Trophoblast cell (in vitro differentiated cells and primary cell): Measurements from ENCODE around the gene FOXI2.

Source experiments
- DNase-seq, 2 donors: peaks; one replicate each; pipeline ENCODE4 v3.0.0-alpha.2; 2016
- H2AFZ ChIP-seq: 2 replicates; pipeline ENCODE4 v1.6.1; 2013; ENCODE audit warnings: low read length, moderate library complexity, mild to moderate bottlenecking; ENCODE audit not compliant: insufficient read depth, poor library complexity
- H2AK5ac ChIP-seq: 2 replicates; pipeline ENCODE4 v1.6.1; 2013; ENCODE audit warnings: mild to moderate bottlenecking, low read length
- H2BK120ac ChIP-seq: 2 replicates; pipeline ENCODE4 v1.6.1; 2013; ENCODE audit warnings: low read length, mild to moderate bottlenecking, moderate library complexity; ENCODE audit not compliant: insufficient read depth, poor library complexity
- H2BK12ac ChIP-seq: 2 replicates; pipeline ENCODE4 v1.6.1; 2013; ENCODE audit warnings: mild to moderate bottlenecking, low read length, moderate library complexity
- H2BK5ac ChIP-seq: 2 replicates; pipeline ENCODE4 v1.6.1; 2013; ENCODE audit warnings: low read length, low read depth, moderate library complexity, mild to moderate bottlenecking; ENCODE audit not compliant: poor library complexity
- H3K14ac ChIP-seq: 2 replicates; pipeline ENCODE4 v1.6.1; 2013; ENCODE audit warnings: mild to moderate bottlenecking, low read length
- H3K18ac ChIP-seq: 2 replicates; pipeline ENCODE4 v1.6.1; 2013; ENCODE audit warnings: mild to moderate bottlenecking, low read length
- H3K23ac ChIP-seq: 2 replicates; pipeline ENCODE4 v1.6.1; 2013; ENCODE audit warnings: low read length
- H3K27ac ChIP-seq: 2 replicates; pipeline ENCODE4 v1.5.1; 2013; ENCODE audit warnings: low read depth, mild to moderate bottlenecking, inconsistent platforms, low read length, moderate library complexity
- H3K27me3 ChIP-seq: 2 replicates; pipeline ENCODE4 v1.6.1; 2013; ENCODE audit warnings: inconsistent platforms, mild to moderate bottlenecking, low read length, moderate library complexity; ENCODE audit not compliant: insufficient read depth
- H3K36me3 ChIP-seq, 2 experiments: 1 replicate in 1 of 2; 2 replicates in 1 of 2; pipeline ENCODE4 v1.6.1; 2013; ENCODE audit warnings: low read length in 2 of 2, mild to moderate bottlenecking in 2 of 2, moderate library complexity in 1 of 2; ENCODE audit not compliant: insufficient read depth in 2 of 2, control insufficient read depth in 1 of 2
- H3K4ac ChIP-seq: 2 replicates; pipeline ENCODE4 v1.6.1; 2013; ENCODE audit warnings: low read depth, mild to moderate bottlenecking, low read length, moderate library complexity
- H3K4me1 ChIP-seq, 2 experiments: 1 replicate in 1 of 2; 2 replicates in 1 of 2; pipeline ENCODE4 v1.6.1; 2013; ENCODE audit warnings: low read length in 2 of 2, mild to moderate bottlenecking in 2 of 2, moderate library complexity in 1 of 2; ENCODE audit not compliant: insufficient read depth in 2 of 2, control insufficient read depth in 1 of 2
- H3K4me2 ChIP-seq: 2 replicates; pipeline ENCODE4 v1.6.1; 2013; ENCODE audit warnings: inconsistent platforms, mild to moderate bottlenecking, low read length, moderate library complexity
- H3K4me3 ChIP-seq: 2 replicates; pipeline ENCODE4 v1.5.1; 2013; ENCODE audit warnings: mild to moderate bottlenecking, low read depth, low read length, inconsistent platforms
- H3K79me1 ChIP-seq: one replicate; pipeline ENCODE4 v1.6.1; 2013; ENCODE audit warnings: low read length
- H3K79me2 ChIP-seq: 2 replicates; pipeline ENCODE4 v1.6.1; 2013; ENCODE audit warnings: low read length, mild to moderate bottlenecking; ENCODE audit not compliant: control insufficient read depth, insufficient read depth, poor library complexity
- H3K9ac ChIP-seq: 2 replicates; pipeline ENCODE4 v1.6.1; 2013; ENCODE audit warnings: mild to moderate bottlenecking, low read length
- H3K9me3 ChIP-seq: 2 replicates; pipeline ENCODE4 v1.6.1; 2013; ENCODE audit warnings: low read depth, mild to moderate bottlenecking, control low read depth, inconsistent platforms, low read length; ENCODE audit not compliant: insufficient read depth
- H4K12ac ChIP-seq: 2 replicates; pipeline ENCODE4 v1.6.1; 2013; ENCODE audit warnings: low read depth, mild to moderate bottlenecking, low read length, moderate library complexity
- H4K8ac ChIP-seq: 2 replicates; pipeline ENCODE4 v1.6.1; 2013; ENCODE audit warnings: low read depth, mild to moderate bottlenecking, low read length, moderate library complexity
- H4K91ac ChIP-seq: one replicate; pipeline ENCODE4 v1.6.1; 2013; ENCODE audit warnings: low read depth, mild to moderate bottlenecking, low read length, moderate library complexity
- WGBS: extraction: QIAGEN DNeasy Blood & Tissue Kit; methylation state at CpG from one replicate; pipeline ENCODE4 v1.1.7; 2013; ENCODE audit warnings: missing lambda C conversion rate; ENCODE audit not compliant: insufficient read length, insufficient coverage; ENCODE audit errors: extremely low coverage; 5-methylcytosine and 5-hydroxymethylcytosine counted together

Gene FOXI2

DNA sequence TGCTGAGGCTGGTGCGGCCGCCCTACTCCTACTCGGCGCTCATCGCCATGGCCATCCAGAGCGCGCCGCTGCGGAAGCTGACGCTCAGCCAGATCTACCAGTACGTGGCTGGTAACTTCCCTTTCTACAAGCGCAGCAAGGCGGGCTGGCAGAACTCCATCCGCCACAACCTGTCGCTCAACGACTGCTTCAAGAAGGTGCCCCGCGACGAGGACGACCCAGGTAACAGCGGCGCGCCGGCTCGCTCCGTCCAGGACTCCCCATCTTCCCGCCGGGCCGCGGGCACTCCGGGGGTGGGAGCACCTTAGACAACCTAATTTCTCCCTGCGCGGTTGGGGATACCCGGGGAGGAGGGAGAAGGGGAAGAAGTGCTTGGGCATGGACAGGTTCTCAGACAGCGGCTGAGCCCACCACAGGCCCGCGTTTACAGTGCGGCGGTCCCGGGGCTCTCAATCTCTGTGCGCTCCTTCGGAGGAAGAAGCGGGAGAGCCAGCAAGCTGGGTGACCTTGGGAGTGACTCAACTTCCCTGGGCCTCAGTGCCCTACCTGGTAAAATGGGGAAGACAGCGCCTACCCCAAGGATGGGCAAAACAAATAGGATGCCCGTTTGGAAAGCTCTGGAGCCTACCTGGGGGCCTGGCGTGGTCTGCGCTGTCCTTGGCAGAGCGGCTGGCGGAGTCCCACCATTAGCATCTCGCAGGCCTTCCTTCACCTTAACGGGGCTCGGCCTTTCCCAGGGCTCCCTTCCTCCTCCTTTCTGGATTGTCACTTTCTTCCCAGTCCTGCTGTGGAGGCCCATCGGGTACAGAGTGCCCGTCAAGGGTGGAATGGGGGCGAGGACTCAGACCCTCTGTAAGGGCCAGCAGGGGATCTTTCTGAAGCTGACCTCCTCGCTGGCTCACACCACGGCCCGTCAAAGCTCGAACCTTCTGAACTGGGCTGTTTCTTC is 852 bp downstream of the FOXI2 start:
- Histone ChIP-seq H2AFZ (no peak overlapping the region), H4K12ac (no peak overlapping the region)

DNA sequence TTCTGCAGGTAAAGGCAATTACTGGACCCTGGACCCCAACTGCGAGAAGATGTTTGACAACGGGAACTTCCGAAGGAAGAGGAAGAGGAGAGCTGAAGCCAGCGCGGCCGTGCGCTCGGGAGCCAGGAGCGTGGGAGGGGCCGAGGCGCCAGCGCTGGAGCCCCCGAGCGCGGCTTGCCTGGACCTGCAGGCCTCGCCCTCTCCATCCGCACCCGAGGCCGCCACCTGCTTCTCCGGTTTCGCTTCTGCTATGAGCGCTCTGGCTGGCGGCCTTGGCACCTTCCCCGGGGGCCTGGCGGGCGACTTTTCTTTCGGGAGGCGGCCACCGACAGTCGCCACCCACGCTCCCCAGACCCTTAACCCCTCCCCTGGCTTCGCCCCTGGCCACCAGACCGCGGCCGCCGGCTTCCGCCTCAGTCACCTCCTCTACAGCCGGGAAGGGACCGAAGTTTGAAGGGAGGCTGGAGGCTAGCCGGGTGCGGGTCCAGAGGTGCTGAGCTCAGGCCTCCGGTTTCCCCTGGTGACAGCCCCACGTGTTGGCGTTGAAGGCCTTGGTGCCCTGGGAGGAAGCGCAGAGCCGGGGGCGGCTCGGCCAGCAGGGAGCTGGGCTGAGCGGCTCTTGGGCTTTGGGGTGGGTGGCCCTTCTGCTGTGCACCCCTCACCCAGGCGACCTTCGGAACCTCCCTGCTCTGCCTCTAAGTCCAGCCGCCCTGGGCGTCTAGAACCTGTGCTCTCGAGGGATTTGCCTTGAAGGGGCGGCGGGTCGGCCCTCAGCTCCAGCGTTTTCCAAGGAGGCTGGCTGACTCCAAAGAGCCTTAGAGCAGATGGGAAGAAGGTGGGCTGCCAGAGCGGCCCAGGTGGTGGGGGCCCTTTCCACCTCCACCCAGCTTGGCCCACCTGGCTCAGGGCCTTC is 1.8 kb downstream of the FOXI2 start:
- Histone ChIP-seq H3K36me3 (no peaks in the 10 kb centered on the region), H3K4me1 (peaks cover 6% of the 10 kb centered on the region in 2 experiments), H3K9me3 (peaks cover 6% of the 10 kb centered on the region), H3K4me3 (no peak overlapping the region), H3K4me2 (no peak overlapping the region), H2BK5ac (no peak overlapping the region), H3K27me3 (peaks cover 49% of the 10 kb centered on the region), H3K27ac (no peak overlapping the region), H2AFZ (no peak overlapping the region), H3K18ac (no peak overlapping the region), H3K79me2 (no peaks in the 10 kb centered on the region), H4K91ac (no peak overlapping the region), H3K23ac (no peak overlapping the region), H4K8ac (no peak overlapping the region), H2BK12ac (no peak overlapping the region), H3K79me1 (no peaks in the 10 kb centered on the region), H2AK5ac (no peak overlapping the region), H4K12ac (no peak overlapping the region), H3K14ac (no peak overlapping the region), H2BK120ac (no peak overlapping the region), H3K4ac (no peak overlapping the region), H3K9ac (no peak overlapping the region)
- WGBS: no CpG with 5 or more reads among the region's 59 CpGs
- no peak for DNase-seq

More for the DNA sequence above, 852 bp downstream of the FOXI2 start:
- Histone ChIP-seq H2BK120ac (no peak overlapping the region), H4K91ac (no peak overlapping the region), H3K79me2 (no peaks in the 10 kb centered on the region), H3K79me1 (no peaks in the 10 kb centered on the region), H3K36me3 (no peaks in the 10 kb centered on the region), H3K9me3 (peaks cover 6% of the 10 kb centered on the region), H2BK5ac (no peak overlapping the region), H3K27ac (no peak overlapping the region), H3K4ac (no peak overlapping the region), H3K4me2 (peak overlapping the region; percentile 49), H3K27me3 (peaks cover 49% of the 10 kb centered on the region), H3K9ac (no peak overlapping the region), H2AK5ac (no peak overlapping the region), H3K23ac (no peak overlapping the region), H3K4me1 (peaks cover 6% of the 10 kb centered on the region in 2 experiments), H2BK12ac (no peak overlapping the region), H4K8ac (no peak overlapping the region), H3K14ac (no peak overlapping the region), H3K4me3 (peak overlapping the region; percentile 10), H3K18ac (no peak overlapping the region)
- DNase-seq: no peak
- no CpG with 5 or more reads among the region's 59 CpGs for WGBS

DNA sequence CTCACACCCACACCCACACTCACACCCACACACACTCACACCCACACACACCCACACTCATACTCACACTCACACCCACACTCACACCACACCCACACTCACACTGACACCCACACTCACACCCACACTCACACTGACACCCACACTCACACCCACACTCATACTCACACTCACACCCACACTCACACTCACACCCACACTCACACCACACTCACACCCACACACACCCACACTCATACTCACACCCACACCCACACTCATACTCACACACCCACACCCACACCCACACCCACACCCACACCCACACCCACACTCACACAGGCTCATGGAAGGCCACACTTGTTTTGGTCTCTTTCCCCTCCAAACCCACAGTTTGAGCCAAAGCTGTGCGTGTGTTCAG is 2.9 kb downstream of the FOXI2 start:
- Histone ChIP-seq H3K4me2 (no peak overlapping the region), H2BK120ac (no peak overlapping the region), H3K27me3 (peaks cover 46% of the 10 kb centered on the region), H3K9me3 (peaks cover 6% of the 10 kb centered on the region), H4K12ac (no peak overlapping the region), H2AK5ac (no peak overlapping the region), H4K91ac (no peak overlapping the region), H2AFZ (no peak overlapping the region), H3K4me1 (peaks cover 6% of the 10 kb centered on the region in 2 experiments), H3K4me3 (no peak overlapping the region), H2BK12ac (no peak overlapping the region), H3K79me2 (no peaks in the 10 kb centered on the region), H3K36me3 (no peaks in the 10 kb centered on the region), H3K79me1 (no peaks in the 10 kb centered on the region), H3K14ac (no peak overlapping the region), H3K18ac (no peak overlapping the region), H3K4ac (no peak overlapping the region), H3K9ac (no peak overlapping the region), H3K27ac (no peak overlapping the region), H2BK5ac (no peak overlapping the region), H4K8ac (no peak overlapping the region), H3K23ac (no peak overlapping the region)
- WGBS: no CpG with 5 or more reads among the region's 1 CpG
- no peak for DNase-seq

DNA sequence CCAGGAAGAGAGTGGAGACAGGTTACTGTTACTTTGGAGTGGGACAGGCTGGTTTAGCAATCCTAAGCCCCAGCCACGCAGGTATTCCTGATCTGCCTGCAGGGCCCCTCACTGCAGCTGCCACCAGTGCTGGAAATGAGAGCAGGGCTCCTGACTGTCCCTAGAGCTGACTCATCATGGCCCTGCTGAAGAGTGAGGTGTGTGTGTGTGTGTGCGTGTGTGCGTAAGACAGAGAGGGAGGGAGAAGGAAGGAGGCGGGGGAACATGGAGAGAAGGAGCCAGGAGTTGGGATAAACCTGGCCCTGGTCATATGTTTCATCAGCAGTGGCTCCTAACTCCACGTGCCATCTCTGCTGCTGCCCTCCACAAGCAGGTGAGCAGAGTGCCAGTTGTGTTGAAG is 3.6 kb downstream of the FOXI2 start:
- no peak overlapping the region for H4K8ac ChIP-seq
- no peaks in the 10 kb centered on the region for H3K79me2 ChIP-seq
- H4K12ac ChIP-seq: no peak overlapping the region
- peak; percentile 68 to 78 for DNase-seq
- no CpG with 5 or more reads among the region's 5 CpGs for WGBS
- H3K27ac ChIP-seq: no peak overlapping the region
- no peak overlapping the region for H2BK12ac ChIP-seq
- no peak overlapping the region for H4K91ac ChIP-seq
- H2BK5ac ChIP-seq: no peak overlapping the region
- H3K27me3 ChIP-seq: peaks cover 40% of the 10 kb centered on the region
- no peaks in the 10 kb centered on the region for H3K79me1 ChIP-seq
- H3K18ac ChIP-seq: no peak overlapping the region
- H3K14ac ChIP-seq: no peak overlapping the region
- no peak overlapping the region for H2AK5ac ChIP-seq
- H3K9me3 ChIP-seq: peaks cover 2% of the 10 kb centered on the region
- H3K9ac ChIP-seq: no peak overlapping the region
- no peak overlapping the region for H3K23ac ChIP-seq
- H3K4me1 ChIP-seq: peaks cover 6% of the 10 kb centered on the region in 2 experiments
- no peak overlapping the region for H3K4ac ChIP-seq
- no peak overlapping the region for H3K4me3 ChIP-seq
- H3K36me3 ChIP-seq: no peaks in the 10 kb centered on the region
- H2BK120ac ChIP-seq: no peak overlapping the region
- H2AFZ ChIP-seq: no peak overlapping the region
- no peak overlapping the region for H3K4me2 ChIP-seq
